HCT116 (cell line): ENCODE results near the gene RGL4. TPM values are rescaled to one million over a fixed set of nuclear protein-coding genes. Genes with fewer than 3 reads are reported as not detected.

Source experiments
- ATAC-seq: fragments of 200-7000 bp; cut with Tn5 transposase; 2 replicates; pipeline ENCODE4 v1.9.1; 2020; ENCODE audit warnings: mild to moderate bottlenecking, moderate library complexity
- BruUV-seq: library from RNA; stranded (reverse); fragments of 400-500 nt; replicated peaks from 2 replicates; lab custom pipeline; 2021; lab: Mats Ljungman, UMichigan
- CTCF ChIA-PET: fragments of 300-600 bp; sonication (Branson Sonifier 250); formaldehyde crosslinking; loops from one replicate; lab custom pipeline; 2021; ENCODE audit warnings: antibody characterized with exemption; lab: Charles Lee
- POLR2A ChIA-PET: fragments of 300-600, 350-600 bp; sonication (Branson Sonifier 250); formaldehyde crosslinking; loops from one replicate; lab custom pipeline; 2021; ENCODE audit warnings: antibody characterized with exemption; lab: Charles Lee
- RAD21 ChIA-PET, 2 experiments: fragments of 300-600 bp; sonication (Branson Sonifier 250); formaldehyde crosslinking; loops; one replicate each; lab custom pipeline; 2023; ENCODE audit warnings: low total read pairs in 2 of 2; ENCODE audit not compliant: uncharacterized antibody in 2 of 2, unreplicated experiment in 2 of 2, low non-redundant PET in 1 of 2; lab: Charles Lee
- DNase-seq: peaks from one replicate; pipeline ENCODE4 v3.0.0-alpha.2; 2010; ENCODE audit warnings: low read depth, low spot score
- H2AFZ ChIP-seq: fragments of 200-600 bp; shearing (Covaris generic), sonication (generic); 2 replicates; pipeline ENCODE4 v1.6.1; 2017; ENCODE audit warnings: low read depth, mixed run types, mixed read lengths, antibody characterized with exemption, low read length; ENCODE audit not compliant: poor library complexity, severe bottlenecking
- H3K27ac ChIP-seq: 2 replicates; pipeline ENCODE4 v1.5.1; 2012; ENCODE audit warnings: low read depth, low read length
- H3K27me3 ChIP-seq: fragments of 200-600 bp; sonication (generic); 2 replicates; pipeline ENCODE4 v1.6.1; 2016; ENCODE audit warnings: mixed run types, low read length, mixed read lengths; ENCODE audit not compliant: insufficient read depth
- H3K36me3 ChIP-seq, 2 experiments: fragments of 200-500 bp in 1 of 2; fragments of 200-600 bp in 1 of 2; sonication (Bioruptor generic) in 1 of 2; sonication (generic) in 1 of 2; 2 replicates each; pipeline versions ENCODE4 v1.5.1 to v1.6.1; 2014 to 2016; ENCODE audit warnings: low read length in 2 of 2, inconsistent platforms in 1 of 2, mixed read lengths in 1 of 2, mixed run types in 1 of 2; ENCODE audit not compliant: insufficient read depth in 2 of 2, control insufficient read depth in 1 of 2
- H3K4me1 ChIP-seq, 2 experiments: fragments of 200-600 bp in 1 of 2; sonication (generic) in 1 of 2; 2 replicates each; pipeline versions ENCODE4 v1.5.1 to v1.6.1; 2012 to 2017; ENCODE audit warnings: low read length in 2 of 2, inconsistent platforms in 1 of 2, mild to moderate bottlenecking in 1 of 2, mixed read lengths in 1 of 2, mixed run types in 1 of 2, moderate library complexity in 1 of 2; ENCODE audit not compliant: insufficient read depth in 2 of 2, control insufficient read depth in 1 of 2
- H3K4me2 ChIP-seq: fragments of 200-600 bp; sonication (generic); 2 replicates; pipeline ENCODE4 v1.6.1; 2017; ENCODE audit warnings: mixed run types, low read length, mixed read lengths
- H3K4me3 ChIP-seq, 2 experiments: fragments of 200-600 bp in 1 of 2; sonication (generic) in 1 of 2; replicated peaks in 1 of 2; 2 replicates each; pipeline ENCODE4 v1.5.1; 2011 to 2016; ENCODE audit warnings: low read length in 2 of 2, control low read depth in 1 of 2, low read depth in 1 of 2, mild to moderate bottlenecking in 1 of 2, mixed read lengths in 1 of 2, mixed run types in 1 of 2
- H3K79me2 ChIP-seq: fragments of 200-600 bp; sonication (generic); 2 replicates; pipeline ENCODE4 v1.6.1; 2017; ENCODE audit warnings: mild to moderate bottlenecking, mixed run types, low read length, moderate library complexity, mixed read lengths; ENCODE audit not compliant: insufficient read depth
- H3K9ac ChIP-seq: fragments of 200-600 bp; sonication (generic); 2 replicates; pipeline ENCODE4 v1.6.1; 2016; ENCODE audit warnings: low read length, mixed read lengths
- H3K9me2 ChIP-seq: fragments of 200-600 bp; sonication (generic), shearing (Covaris generic); 2 replicates; pipeline ENCODE4 v1.6.1; 2017; ENCODE audit warnings: mixed run types, mild to moderate bottlenecking, moderate library complexity; ENCODE audit not compliant: insufficient read depth
- H3K9me3 ChIP-seq, 2 experiments: fragments of 200-500 bp in 1 of 2; fragments of 200-600 bp in 1 of 2; sonication (Bioruptor generic) in 1 of 2; sonication (generic) in 1 of 2; 2 replicates each; pipeline ENCODE4 v1.6.1; 2014 to 2017; ENCODE audit warnings: low read length in 2 of 2, mixed read lengths in 2 of 2, inconsistent platforms in 1 of 2, low read depth in 1 of 2, mild to moderate bottlenecking in 1 of 2, mixed run types in 1 of 2, moderate library complexity in 1 of 2; ENCODE audit not compliant: control insufficient read depth in 1 of 2, insufficient read depth in 1 of 2
- H4K20me1 ChIP-seq: fragments of 200-600 bp; sonication (generic), shearing (Covaris generic); 2 replicates; pipeline ENCODE4 v1.6.1; 2017; ENCODE audit warnings: mixed run types, mild to moderate bottlenecking, moderate library complexity; ENCODE audit not compliant: insufficient read depth
- ATF3 ChIP-seq: IDR thresholded peaks from 2 replicates; pipeline ENCODE4 v1.6.1; 2012
- CBX3 ChIP-seq: IDR thresholded peaks from 2 replicates; pipeline ENCODE4 v1.6.1; 2012; ENCODE audit warnings: low read depth
- CEBPB ChIP-seq: IDR thresholded peaks from 2 replicates; pipeline ENCODE4 v1.6.1; 2012; ENCODE audit warnings: low read depth
- JUND ChIP-seq: IDR thresholded peaks from 2 replicates; pipeline ENCODE4 v1.6.1; 2012
- POLR2AphosphoS5 ChIP-seq: IDR thresholded peaks from 2 replicates; pipeline ENCODE4 v1.6.1; 2011; ENCODE audit warnings: mild to moderate bottlenecking, low read depth, low read length, moderate library complexity
- SRF ChIP-seq: IDR thresholded peaks from 2 replicates; pipeline ENCODE4 v1.6.1; 2012; ENCODE audit warnings: low read depth
- YY1 ChIP-seq: IDR thresholded peaks from 2 replicates; pipeline ENCODE4 v1.6.1; 2011; ENCODE audit warnings: low read length, low read depth, moderate library complexity, mild to moderate bottlenecking; ENCODE audit not compliant: insufficient replicate concordance; ENCODE audit errors: extremely low read depth
- intact Hi-C: fragments of 100-400 bp; cut with micrococcal nuclease; formaldehyde crosslinking; loops from 2 replicates; pipeline ENCODE4 v1.10.0; 2022
- total RNA-seq: library from RNA; stranded (reverse); gene quantifications from one replicate; pipeline ENCODE4 v1.2.1, GENCODE V29; 2021; ENCODE audit not compliant: unreplicated experiment
- TF ChIP-seq, protein P1 (sequence below): IDR thresholded peaks from 2 replicates; pipeline ENCODE4 v1.6.1; 2012
- TF ChIP-seq, protein P2 (sequence below): IDR thresholded peaks from 2 replicates; pipeline ENCODE4 v1.6.1; 2011; ENCODE audit warnings: mild to moderate bottlenecking, low read length, moderate library complexity; ENCODE audit not compliant: insufficient replicate concordance; ENCODE audit errors: extremely low read depth

RGL4 gene
- total RNA-seq, 1 experiment from 2014 or later = not detected

- H2AFZ ChIP-seq = no peak overlapping the region
- H3K79me2 ChIP-seq = no peaks in the 10 kb centered on the region
- peaks cover 0 to 8% of the 10 kb centered on the region in 2 experiments; a peak in 1 of 4 replicates for H3K4me1 ChIP-seq
- no peaks in the 10 kb centered on the region for H3K9me3 ChIP-seq
- ChIA-PET POLR2A (no interaction called here), RAD21 (no interaction called here), CTCF (no interaction called here)
- no peaks in the 10 kb centered on the region for H3K27me3 ChIP-seq
- intact Hi-C loops = no loop called here
- no peak overlapping the region for H3K4me2 ChIP-seq
- no peak for ATAC-seq
- H4K20me1 ChIP-seq = no peaks in the 10 kb centered on the region
- no peak overlapping the region for H3K27ac ChIP-seq
- no TSS peak for BruUV-seq
- 0 out of 4 replicates have a peak, but pooled peaks cover 0 to 4% of the 10 kb centered on the region in 2 experiments for H3K36me3 ChIP-seq
- TF ChIP-seq, protein P1, sequence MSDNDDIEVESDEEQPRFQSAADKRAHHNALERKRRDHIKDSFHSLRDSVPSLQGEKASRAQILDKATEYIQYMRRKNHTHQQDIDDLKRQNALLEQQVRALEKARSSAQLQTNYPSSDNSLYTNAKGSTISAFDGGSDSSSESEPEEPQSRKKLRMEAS = no peak
- TF ChIP-seq POLR2AphosphoS5 = no peak
- TF ChIP-seq, protein P2, sequence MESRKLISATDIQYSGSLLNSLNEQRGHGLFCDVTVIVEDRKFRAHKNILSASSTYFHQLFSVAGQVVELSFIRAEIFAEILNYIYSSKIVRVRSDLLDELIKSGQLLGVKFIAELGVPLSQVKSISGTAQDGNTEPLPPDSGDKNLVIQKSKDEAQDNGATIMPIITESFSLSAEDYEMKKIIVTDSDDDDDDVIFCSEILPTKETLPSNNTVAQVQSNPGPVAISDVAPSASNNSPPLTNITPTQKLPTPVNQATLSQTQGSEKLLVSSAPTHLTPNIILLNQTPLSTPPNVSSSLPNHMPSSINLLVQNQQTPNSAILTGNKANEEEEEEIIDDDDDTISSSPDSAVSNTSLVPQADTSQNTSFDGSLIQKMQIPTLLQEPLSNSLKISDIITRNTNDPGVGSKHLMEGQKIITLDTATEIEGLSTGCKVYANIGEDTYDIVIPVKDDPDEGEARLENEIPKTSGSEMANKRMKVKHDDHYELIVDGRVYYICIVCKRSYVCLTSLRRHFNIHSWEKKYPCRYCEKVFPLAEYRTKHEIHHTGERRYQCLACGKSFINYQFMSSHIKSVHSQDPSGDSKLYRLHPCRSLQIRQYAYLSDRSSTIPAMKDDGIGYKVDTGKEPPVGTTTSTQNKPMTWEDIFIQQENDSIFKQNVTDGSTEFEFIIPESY = no peak
- TF ChIP-seq YY1 = no peak
- TF ChIP-seq SRF = no peak
- no peak for TF ChIP-seq ATF3
- TF ChIP-seq, all 23 proteins: peak for 0
- no peaks in the 10 kb centered on the region for H3K9me2 ChIP-seq
- no peak for DNase-seq
- H3K9ac ChIP-seq = no peak overlapping the region
- H3K4me3 ChIP-seq = no peak overlapping the region
Observed at GRCh38 chr22:23684026-23684425, 6.8 kb upstream of the RGL4 start.

DNA sequence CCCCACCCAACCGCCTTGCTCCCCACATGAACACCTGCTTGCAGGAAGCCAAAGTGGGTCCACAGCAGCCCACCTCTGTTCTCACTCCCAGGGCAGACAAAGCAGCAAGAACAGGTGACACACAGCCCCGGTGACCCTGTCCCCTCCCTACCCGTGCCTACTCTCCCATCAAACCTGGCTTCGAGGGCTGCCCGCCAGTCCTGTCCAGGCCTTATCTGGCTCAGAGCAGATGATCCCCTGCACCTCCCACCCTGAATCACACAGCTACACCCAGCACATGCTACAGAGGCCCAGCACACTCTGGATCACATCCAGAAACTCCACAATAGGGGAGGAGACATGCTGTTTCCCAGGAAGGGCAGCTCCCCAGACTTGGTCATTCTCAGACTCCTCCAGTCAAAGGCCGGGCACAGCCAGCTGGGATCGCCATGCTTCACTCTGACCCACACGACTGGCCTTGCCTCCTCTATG, 6.2 kb upstream of the RGL4 start:
- Histone ChIP-seq H2AFZ (no peak overlapping the region), H4K20me1 (no peaks in the 10 kb centered on the region), H3K36me3 (0 out of 4 replicates have a peak, but pooled peaks cover 0 to 4% of the 10 kb centered on the region in 2 experiments), H3K27ac (no peak overlapping the region), H3K9me2 (no peaks in the 10 kb centered on the region), H3K4me2 (no peak overlapping the region), H3K9me3 (no peaks in the 10 kb centered on the region), H3K4me1 (peaks cover 0 to 8% of the 10 kb centered on the region in 2 experiments; a peak in 1 of 4 replicates), H3K79me2 (no peaks in the 10 kb centered on the region), H3K27me3 (no peaks in the 10 kb centered on the region), H3K9ac (no peak overlapping the region), H3K4me3 (no peak overlapping the region)
- ChIA-PET CTCF (no interaction called here), RAD21 (no interaction called here), POLR2A (no interaction called here)
- ATAC-seq = no peak
- BruUV-seq = no TSS peak
- TF ChIP-seq YY1 (no peak), CEBPB (no peak), JUND (no peak), CBX3 (no peak)
- TF ChIP-seq, protein P2 = no peak
- intact Hi-C loops = no loop called here
- DNase-seq = no peak
